ENCODE data around the gene MAFG.
"Not testable (repeated sequence)": the region's sequence is repeated elsewhere in the genome, so short reads cannot be mapped to it uniquely, and the experiment has no call there.

The MAFG gene

GRCh38 chr17:81920612-81921536 is 6.7 kb downstream of the MAFG start:
- no peak for DNase-seq (ENCODE audit: low read depth)
- TF ChIP-seq CTCF (IDR thresholded peaks at IDR 0.05; ENCODE audit: insufficient read depth, low read depth, low read length, missing control alignments), result no peak
- no peak overlapping the region for H3K4me3 ChIP-seq (ENCODE audit: low read depth, low read length)

- TF ChIP-seq CTCF (IDR thresholded peaks at IDR 0.05; ENCODE audit: insufficient read depth, low read depth, low read length, missing control alignments), result no peak
Measured at GRCh38 chr17:81918832-81919545, 8.5 kb downstream of the MAFG start.

GRCh38 chr17:81918333-81918669 is 9.2 kb downstream of the MAFG start:
- not testable (repeated sequence) for H3K4me3 ChIP-seq (ENCODE audit: low read depth, low read length); DNase-seq (ENCODE audit: low read depth)

More at GRCh38 chr17:81918832-81919545, 8.5 kb downstream of the MAFG start:
- no peak for DNase-seq (ENCODE audit: low read depth)
- no peak overlapping the region for H3K4me3 ChIP-seq (ENCODE audit: low read depth, low read length)

GRCh38 chr17:81917565-81918332 is 9.8 kb downstream of the MAFG start, which contains the start of gene SIRT7:
SIRT7 (minus strand) TSS chr17:81918176; CDS start chr17:81918131, 45 bp downstream.
- DNase-seq (ENCODE audit: low read depth), result peak; percentile 91
- no peak for TF ChIP-seq CTCF (IDR thresholded peaks at IDR 0.05; ENCODE audit: insufficient read depth, low read depth, low read length, missing control alignments)
- peak within 1 kb of the TSS; percentile 69 for H3K4me3 ChIP-seq (ENCODE audit: low read depth, low read length)

GRCh38 chr17:81916234-81917001 is 11.1 kb downstream of the MAFG start:
- no peak for DNase-seq (ENCODE audit: low read depth)
- no peak for TF ChIP-seq CTCF (IDR thresholded peaks at IDR 0.05; ENCODE audit: insufficient read depth, low read depth, low read length, missing control alignments)
- peak overlapping the region; percentile 69 for H3K4me3 ChIP-seq (ENCODE audit: low read depth, low read length)

GRCh38 chr17:81915331-81915730 is 12.2 kb downstream of the MAFG start:
- DNase-seq (ENCODE audit: low read depth), result no peak
- H3K4me3 ChIP-seq (ENCODE audit: low read depth, low read length), result no peak overlapping the region
- no peak for TF ChIP-seq CTCF (IDR thresholded peaks at IDR 0.05; ENCODE audit: insufficient read depth, low read depth, low read length, missing control alignments)
